OCI-M2 (cell line): ENCODE data around the gene TERB1.

Source experiments
- DNase-seq: peaks from one replicate; lab custom pipeline; 2025; ENCODE audit not compliant: unreplicated experiment; lab: John Stamatoyannopoulos, UW

TERB1 gene

GRCh38 chr16:66801320-66802105 is at the start of gene TERB1:
Gene TERB1, minus strand, starts transcription at chr16:66801584. Its CDS starts 4,786 bp downstream, at chr16:66796798.
- no peak for DNase-seq

- DNase-seq = no peak
Measured at GRCh38 chr16:66850115-66850815, 48.9 kb upstream of the TERB1 start.

- no peak for DNase-seq
Measured at GRCh38 chr16:66849549-66849948, 48.2 kb upstream of the TERB1 start.

GRCh38 chr16:66849021-66849420 is 47.6 kb upstream of the TERB1 start:
- DNase-seq = no peak

- DNase-seq = no peak
Measured at GRCh38 chr16:66848172-66848571, 46.8 kb upstream of the TERB1 start.

- no peak for DNase-seq
Measured at GRCh38 chr16:66847533-66848067, 46.2 kb upstream of the TERB1 start.

GRCh38 chr16:66846831-66847230 is 45.4 kb upstream of the TERB1 start:
- DNase-seq = no peak

GRCh38 chr16:66846266-66846665 is 44.9 kb upstream of the TERB1 start:
- no peak for DNase-seq

- no peak for DNase-seq
Measured at GRCh38 chr16:66845791-66846221, 44.4 kb upstream of the TERB1 start.

GRCh38 chr16:66845080-66845410 is 43.7 kb upstream of the TERB1 start:
- no peak for DNase-seq

GRCh38 chr16:66844342-66845079 is 43.1 kb upstream of the TERB1 start, which contains the start of gene CA7:
Gene CA7, plus strand, starts transcription at chr16:66844414. Its CDS starts 74 bp downstream, at chr16:66844488.
- no peak for DNase-seq

GRCh38 chr16:66844009-66844341 is 42.6 kb upstream of the TERB1 start:
- no peak for DNase-seq

GRCh38 chr16:66843191-66843590 is 41.8 kb upstream of the TERB1 start:
- DNase-seq = no peak

GRCh38 chr16:66842765-66843164 is 41.4 kb upstream of the TERB1 start:
- no peak for DNase-seq

- DNase-seq = no peak
Measured at GRCh38 chr16:66841366-66841765, 40.0 kb upstream of the TERB1 start.

- DNase-seq = no peak
Measured at GRCh38 chr16:66840883-66841282, 39.5 kb upstream of the TERB1 start.

GRCh38 chr16:66834746-66835145 is 33.4 kb upstream of the TERB1 start:
- DNase-seq = no peak

- DNase-seq = no peak
Measured at GRCh38 chr16:66832661-66833305, 31.4 kb upstream of the TERB1 start.

GRCh38 chr16:66832190-66832589 is 30.8 kb upstream of the TERB1 start:
- no peak for DNase-seq

GRCh38 chr16:66830422-66831404 is 29.3 kb upstream of the TERB1 start, which contains the start of gene NAE1:
Gene NAE1, minus strand, starts transcription at chr16:66830976. Its CDS starts 77 bp downstream, at chr16:66830899.
- peak; percentile 27 for DNase-seq
